ENCODE results near the gene PDGFD. TPM values are rescaled to one million over a fixed set of nuclear protein-coding genes. Genes with fewer than 3 reads are reported as not detected.

The PDGFD gene
- total RNA-seq, 1 donor from 2014 or later = 2.2 TPM

DNA sequence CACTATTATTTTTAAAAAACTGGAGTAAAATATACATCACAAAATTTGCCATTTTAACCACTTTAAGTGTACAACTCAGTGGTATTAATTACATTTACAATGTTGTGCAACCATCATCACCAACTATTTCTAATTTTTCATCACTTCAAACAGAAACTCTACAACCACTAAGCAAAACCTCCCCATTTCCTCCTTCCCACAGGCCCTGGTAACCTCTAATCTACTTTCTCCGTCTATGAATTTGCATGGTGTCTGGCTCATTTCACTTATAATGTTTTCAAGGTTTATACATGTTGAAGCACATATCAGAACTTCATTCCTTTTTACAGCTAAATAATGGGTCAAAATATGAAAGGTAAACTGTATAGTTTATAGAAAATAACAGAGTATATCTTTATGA, 103.1 kb downstream of the PDGFD start:
- Mint-ChIP-seq H3K9me3 (ENCODE audit: unreplicated experiment) (no peaks in the 10 kb centered on the region), H3K27me3 (ENCODE audit: unreplicated experiment) (peaks cover 2% of the 10 kb centered on the region), H3K27ac (ENCODE audit: unreplicated experiment) (no peak overlapping the region), H3K4me1 (ENCODE audit: unreplicated experiment) (no peaks in the 10 kb centered on the region), H3K36me3 (ENCODE audit: unreplicated experiment) (no peaks in the 10 kb centered on the region), H3K4me3 (ENCODE audit: unreplicated experiment) (no peak overlapping the region)
- TF ChIP-seq, protein P1, sequence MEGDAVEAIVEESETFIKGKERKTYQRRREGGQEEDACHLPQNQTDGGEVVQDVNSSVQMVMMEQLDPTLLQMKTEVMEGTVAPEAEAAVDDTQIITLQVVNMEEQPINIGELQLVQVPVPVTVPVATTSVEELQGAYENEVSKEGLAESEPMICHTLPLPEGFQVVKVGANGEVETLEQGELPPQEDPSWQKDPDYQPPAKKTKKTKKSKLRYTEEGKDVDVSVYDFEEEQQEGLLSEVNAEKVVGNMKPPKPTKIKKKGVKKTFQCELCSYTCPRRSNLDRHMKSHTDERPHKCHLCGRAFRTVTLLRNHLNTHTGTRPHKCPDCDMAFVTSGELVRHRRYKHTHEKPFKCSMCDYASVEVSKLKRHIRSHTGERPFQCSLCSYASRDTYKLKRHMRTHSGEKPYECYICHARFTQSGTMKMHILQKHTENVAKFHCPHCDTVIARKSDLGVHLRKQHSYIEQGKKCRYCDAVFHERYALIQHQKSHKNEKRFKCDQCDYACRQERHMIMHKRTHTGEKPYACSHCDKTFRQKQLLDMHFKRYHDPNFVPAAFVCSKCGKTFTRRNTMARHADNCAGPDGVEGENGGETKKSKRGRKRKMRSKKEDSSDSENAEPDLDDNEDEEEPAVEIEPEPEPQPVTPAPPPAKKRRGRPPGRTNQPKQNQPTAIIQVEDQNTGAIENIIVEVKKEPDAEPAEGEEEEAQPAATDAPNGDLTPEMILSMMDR (IDR thresholded peaks at IDR 0.05) = no peak
- no peak for DNase-seq (ENCODE audit: extremely low spot score, unreplicated experiment)

DNA sequence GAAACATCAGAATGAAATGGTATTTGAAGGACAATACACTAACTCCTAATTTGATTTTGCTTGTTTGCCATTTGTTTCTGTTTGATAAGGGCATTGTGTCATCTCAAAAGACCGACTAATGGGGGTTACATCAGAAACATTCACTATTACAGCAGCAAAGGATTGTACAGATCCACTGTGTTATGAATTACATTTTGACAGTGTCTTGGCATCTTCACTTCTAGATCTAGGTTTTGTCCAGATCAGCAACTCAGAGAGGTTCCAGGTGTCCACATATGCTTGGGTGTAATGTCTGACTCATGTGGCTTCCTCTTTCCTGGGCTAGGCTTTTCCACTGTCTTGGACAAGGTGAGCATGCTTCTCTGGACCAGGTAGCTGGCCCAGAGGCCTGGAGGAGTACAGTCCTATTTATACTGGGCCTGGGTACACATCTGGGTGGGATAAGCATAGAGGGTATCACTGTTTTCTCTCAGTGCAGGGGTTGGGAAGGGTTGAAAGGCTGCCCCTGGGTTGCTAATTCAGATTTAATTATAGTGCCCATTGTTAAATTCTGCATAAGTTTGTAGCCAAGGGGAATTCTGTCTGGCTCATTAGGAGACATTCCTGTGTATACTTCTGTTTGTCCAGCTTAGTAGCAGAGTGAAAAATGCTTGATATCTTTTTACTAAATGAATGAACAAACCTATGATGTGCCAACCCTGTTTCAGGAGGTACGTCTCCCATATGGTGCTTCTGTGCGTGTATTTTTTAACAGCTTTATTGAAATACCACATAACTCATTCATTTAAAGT, 103.7 kb downstream of the PDGFD start:
- Mint-ChIP-seq H3K27ac (ENCODE audit: unreplicated experiment) (no peak overlapping the region), H3K27me3 (ENCODE audit: unreplicated experiment) (peaks cover 2% of the 10 kb centered on the region), H3K36me3 (ENCODE audit: unreplicated experiment) (no peaks in the 10 kb centered on the region), H3K9me3 (ENCODE audit: unreplicated experiment) (no peaks in the 10 kb centered on the region), H3K4me3 (ENCODE audit: unreplicated experiment) (no peak overlapping the region), H3K4me1 (ENCODE audit: unreplicated experiment) (no peaks in the 10 kb centered on the region)
- TF ChIP-seq, protein P1 (IDR thresholded peaks at IDR 0.05) = no peak
- no peak for DNase-seq (ENCODE audit: extremely low spot score, unreplicated experiment)

DNA sequence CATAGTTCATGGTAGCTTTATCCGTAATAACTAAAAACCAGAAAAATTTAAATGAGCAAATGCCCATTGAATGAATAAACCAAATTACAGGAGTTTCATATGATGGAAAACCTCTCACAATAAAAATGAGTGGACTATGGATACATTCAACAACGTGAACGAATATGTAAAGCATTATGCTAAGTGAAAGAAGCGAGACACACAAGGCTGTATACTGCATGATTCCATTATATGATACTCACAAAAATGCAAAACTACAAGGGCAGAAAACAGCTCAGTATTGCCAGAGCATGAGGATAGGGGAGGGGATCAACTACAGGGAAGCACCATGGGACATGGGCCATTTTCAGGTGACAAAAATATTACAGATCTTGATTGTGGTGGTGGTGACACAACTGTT, 105.3 kb downstream of the PDGFD start:
- TF ChIP-seq, protein P1 (IDR thresholded peaks at IDR 0.05) = no peak
- no peaks in the 10 kb centered on the region for H3K36me3 Mint-ChIP-seq (ENCODE audit: unreplicated experiment)
- no peaks in the 10 kb centered on the region for H3K4me1 Mint-ChIP-seq (ENCODE audit: unreplicated experiment)
- DNase-seq (ENCODE audit: extremely low spot score, unreplicated experiment) = no peak
- H3K27ac Mint-ChIP-seq (ENCODE audit: unreplicated experiment) = no peak overlapping the region
- no peak overlapping the region for H3K4me3 Mint-ChIP-seq (ENCODE audit: unreplicated experiment)
- H3K9me3 Mint-ChIP-seq (ENCODE audit: unreplicated experiment) = no peaks in the 10 kb centered on the region
- H3K27me3 Mint-ChIP-seq (ENCODE audit: unreplicated experiment) = peaks cover 2% of the 10 kb centered on the region

DNA sequence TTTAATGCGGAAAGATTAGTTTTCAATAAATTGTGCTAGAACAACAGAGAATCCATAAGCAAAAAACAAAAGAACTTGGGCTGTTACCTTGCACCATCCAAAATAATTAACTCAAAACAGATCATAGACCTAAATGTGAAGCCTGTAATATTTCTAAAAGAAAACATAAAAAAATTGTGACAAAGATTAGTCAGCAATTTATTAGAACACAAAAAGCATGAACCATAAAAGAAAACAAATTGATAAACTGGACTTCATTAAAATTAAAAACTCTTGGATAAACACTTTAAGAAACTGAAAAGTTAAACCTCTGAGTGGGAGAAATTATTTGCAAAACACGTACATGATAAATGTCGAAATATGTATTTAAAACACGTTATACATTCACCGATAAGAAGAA, 106.0 kb downstream of the PDGFD start:
- TF ChIP-seq, protein P1 (IDR thresholded peaks at IDR 0.05) = no peak
- no peak overlapping the region for H3K27ac Mint-ChIP-seq (ENCODE audit: unreplicated experiment)
- H3K9me3 Mint-ChIP-seq (ENCODE audit: unreplicated experiment) = no peaks in the 10 kb centered on the region
- no peak for DNase-seq (ENCODE audit: extremely low spot score, unreplicated experiment)
- H3K4me3 Mint-ChIP-seq (ENCODE audit: unreplicated experiment) = no peak overlapping the region
- H3K4me1 Mint-ChIP-seq (ENCODE audit: unreplicated experiment) = no peaks in the 10 kb centered on the region
- H3K36me3 Mint-ChIP-seq (ENCODE audit: unreplicated experiment) = no peaks in the 10 kb centered on the region
- no peaks in the 10 kb centered on the region for H3K27me3 Mint-ChIP-seq (ENCODE audit: unreplicated experiment)

DNA sequence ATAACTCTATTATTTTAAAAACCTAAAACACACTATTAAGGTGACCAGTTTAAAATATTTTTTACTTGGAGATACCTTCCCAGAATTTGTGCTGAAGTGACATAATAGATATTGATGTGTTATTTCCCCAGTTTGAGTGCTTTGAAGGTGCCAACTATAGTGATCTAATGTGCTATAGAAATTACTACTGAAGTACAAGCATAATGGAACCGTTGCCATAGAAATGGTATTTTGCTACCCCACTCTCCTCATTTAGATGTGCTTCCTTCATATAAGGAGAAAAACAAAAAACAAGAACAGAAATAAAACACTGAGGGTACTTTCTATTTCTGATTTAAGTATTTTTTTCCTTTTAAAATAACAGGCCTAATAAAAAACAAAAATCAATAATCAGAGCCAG, 108.4 kb downstream of the PDGFD start:
- Mint-ChIP-seq H3K4me1 (ENCODE audit: unreplicated experiment) (no peaks in the 10 kb centered on the region), H3K9me3 (ENCODE audit: unreplicated experiment) (no peaks in the 10 kb centered on the region), H3K27me3 (ENCODE audit: unreplicated experiment) (no peaks in the 10 kb centered on the region), H3K36me3 (ENCODE audit: unreplicated experiment) (no peaks in the 10 kb centered on the region), H3K27ac (ENCODE audit: unreplicated experiment) (no peak overlapping the region), H3K4me3 (ENCODE audit: unreplicated experiment) (no peak overlapping the region)
- no peak for DNase-seq (ENCODE audit: extremely low spot score, unreplicated experiment)
- TF ChIP-seq, protein P1 (IDR thresholded peaks at IDR 0.05) = no peak

Data from osteocyte (in vitro differentiated cells).